D721Med (cell line): ENCODE results near the gene FAM53B.

Experiments used
- DNase-seq: peaks from one replicate; pipeline ENCODE4 v3.0.0; 2011; ENCODE audit warnings: low spot score; ENCODE audit not compliant: insufficient read length
- FAIRE-seq: peaks from 2 replicates; lab custom pipeline; 2011; peaks lifted over from hg19 to GRCh38; lab: Jason Lieb, UNC
- CTCF ChIP-seq: IDR thresholded peaks from 2 replicates; pipeline ENCODE4 v1.5.1; 2012; ENCODE audit warnings: mild to moderate bottlenecking, control low read depth; ENCODE audit not compliant: insufficient read depth; ENCODE audit errors: missing control alignments

Gene FAM53B

DNA sequence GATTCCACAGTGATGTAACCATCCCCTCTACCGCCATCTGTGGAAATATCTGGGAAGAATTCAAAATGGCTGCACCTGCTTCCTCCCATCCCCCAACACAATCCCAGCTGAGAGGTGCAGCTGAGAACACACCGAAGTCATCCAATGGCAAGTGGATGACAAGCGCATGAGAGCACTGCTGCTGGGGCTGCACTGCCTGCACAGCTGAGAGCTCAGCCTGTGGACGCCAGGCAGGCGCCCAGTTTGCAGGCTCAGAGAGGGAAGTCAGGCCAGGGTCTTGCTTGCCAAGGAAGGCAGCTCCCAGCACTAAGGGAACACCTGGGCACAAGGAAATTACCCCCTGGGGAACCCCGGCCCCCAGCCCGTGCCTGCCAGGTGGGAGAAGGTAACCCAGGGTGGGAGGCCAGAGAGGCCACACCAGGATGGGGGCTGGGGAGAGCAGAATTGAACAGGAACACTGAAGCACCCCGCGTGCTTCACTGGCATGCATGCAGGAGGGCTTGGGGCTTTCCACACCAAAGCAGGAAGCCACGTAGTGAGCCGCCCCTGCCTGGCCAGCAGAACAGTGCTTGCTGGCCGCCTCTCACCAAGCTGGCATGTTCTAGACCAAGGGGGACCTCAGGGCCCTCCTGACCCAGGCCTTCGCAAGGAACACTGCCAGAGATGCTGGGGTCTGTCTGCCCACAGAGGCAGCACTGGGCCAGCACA, 46.2 kb downstream of the FAM53B start:
- DNase-seq = no peak
- FAIRE-seq = no peak
- no peak for TF ChIP-seq CTCF

GRCh38 chr10:124697443-124697836, 46.7 kb downstream of the FAM53B start:
- no peak for TF ChIP-seq CTCF
- DNase-seq (no peak), FAIRE-seq (no peak)

GRCh38 chr10:124696446-124697392, 47.5 kb downstream of the FAM53B start:
- DNase-seq = no peak
- FAIRE-seq = no peak
- no peak for TF ChIP-seq CTCF

- FAIRE-seq (no peak), DNase-seq (no peak)
These were observed 48.9 kb downstream of the FAM53B start for GRCh38 chr10:124695259-124695658.

GRCh38 chr10:124694481-124695220, 49.5 kb downstream of the FAM53B start:
- no peak for DNase-seq
- no peak for TF ChIP-seq CTCF
- FAIRE-seq = no peak

More at GRCh38 chr10:124695259-124695658, 48.9 kb downstream of the FAM53B start:
- TF ChIP-seq CTCF = no peak

- DNase-seq = no peak
- FAIRE-seq = no peak
These were observed 50.3 kb downstream of the FAM53B start for GRCh38 chr10:124693801-124694416.

More at GRCh38 chr10:124693801-124694416, 50.3 kb downstream of the FAM53B start:
- no peak for TF ChIP-seq CTCF
